HG03558 (cell line): ENCODE measurements around the gene CLEC2B.

Source experiments
- ATAC-seq: cut with Tn5 transposase; IDR thresholded peaks from one replicate; pipeline ENCODE4 v1.9.1; 2021; ENCODE audit warnings: moderate number of reproducible peaks; ENCODE audit not compliant: unreplicated experiment; ENCODE audit errors: extremely low read depth

CLEC2B gene

DNA sequence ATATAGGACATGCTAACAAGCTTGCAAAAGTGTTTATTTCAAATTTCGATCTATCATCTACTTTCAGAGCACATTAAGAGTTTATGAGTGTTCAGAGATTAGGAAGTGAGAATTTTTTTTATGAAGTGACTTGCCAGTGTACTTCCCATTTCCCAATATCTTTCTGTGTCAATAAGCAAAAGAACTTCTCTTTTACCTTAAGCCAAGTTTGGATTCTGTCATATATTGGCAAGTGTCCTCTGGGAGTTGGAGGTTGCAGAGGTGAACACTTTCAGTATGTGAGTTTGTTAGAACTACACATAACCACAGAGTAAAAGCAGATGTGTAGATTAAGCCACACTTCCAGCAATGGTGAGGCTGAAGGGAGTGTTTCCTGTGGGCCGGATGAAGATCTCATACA is 58.5 kb downstream of the CLEC2B start:
- ATAC-seq, result no peak

DNA sequence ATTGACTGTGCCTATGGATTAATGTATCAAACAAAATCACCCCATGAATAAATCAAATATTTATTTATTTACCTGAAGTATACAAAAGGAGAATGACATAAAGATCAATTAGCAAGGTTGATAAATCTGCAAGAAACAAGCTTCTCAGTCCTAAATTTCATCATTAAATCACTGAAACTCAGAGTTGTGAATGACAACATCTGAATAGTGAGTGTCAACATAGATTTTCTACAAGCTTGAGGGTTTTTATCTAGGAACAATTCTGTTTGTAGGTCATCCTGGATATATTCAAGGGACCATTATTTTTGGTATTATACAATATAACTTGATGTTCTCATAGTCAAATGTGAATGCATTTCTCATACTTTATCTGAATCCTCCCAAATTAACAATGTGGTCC is 59.3 kb downstream of the CLEC2B start:
- no peak for ATAC-seq

DNA sequence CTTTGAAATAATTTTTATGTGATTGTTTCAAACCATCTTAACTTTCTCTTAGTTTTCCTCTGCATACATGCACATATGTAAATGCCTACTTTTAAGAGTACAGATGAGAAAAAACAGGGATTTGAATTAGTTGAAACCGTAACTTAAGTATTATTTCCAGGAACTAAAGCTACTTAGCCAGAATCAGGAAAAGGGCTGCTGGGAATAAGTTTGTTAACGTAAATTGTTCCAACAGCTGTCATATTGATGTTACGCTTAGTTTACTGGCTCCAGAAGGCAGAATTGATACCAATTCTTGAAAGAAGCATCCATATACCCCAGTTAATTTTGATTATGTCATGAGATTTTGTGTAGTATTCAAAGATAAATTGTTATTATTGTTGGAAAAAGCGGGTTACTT is 59.8 kb downstream of the CLEC2B start:
- ATAC-seq, result no peak

DNA sequence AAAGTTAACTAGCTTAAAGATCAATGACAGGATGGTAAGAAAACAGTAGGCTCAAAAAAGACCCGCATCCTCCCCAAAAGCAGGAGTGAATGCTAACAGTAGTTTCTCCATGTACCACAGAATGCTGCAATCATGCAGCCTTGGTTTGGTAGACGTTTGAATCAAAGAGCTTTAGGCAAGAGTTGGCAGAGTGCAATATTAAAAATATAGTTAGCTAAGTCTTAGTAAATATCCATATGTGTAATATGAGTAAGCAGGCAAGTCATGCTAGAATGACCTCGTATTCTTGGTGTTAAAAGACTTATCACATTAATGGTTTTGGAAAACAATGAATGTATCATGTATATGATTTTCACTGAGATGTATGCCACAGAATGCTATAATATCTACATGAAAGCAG is 60.6 kb downstream of the CLEC2B start:
- no peak for ATAC-seq

DNA sequence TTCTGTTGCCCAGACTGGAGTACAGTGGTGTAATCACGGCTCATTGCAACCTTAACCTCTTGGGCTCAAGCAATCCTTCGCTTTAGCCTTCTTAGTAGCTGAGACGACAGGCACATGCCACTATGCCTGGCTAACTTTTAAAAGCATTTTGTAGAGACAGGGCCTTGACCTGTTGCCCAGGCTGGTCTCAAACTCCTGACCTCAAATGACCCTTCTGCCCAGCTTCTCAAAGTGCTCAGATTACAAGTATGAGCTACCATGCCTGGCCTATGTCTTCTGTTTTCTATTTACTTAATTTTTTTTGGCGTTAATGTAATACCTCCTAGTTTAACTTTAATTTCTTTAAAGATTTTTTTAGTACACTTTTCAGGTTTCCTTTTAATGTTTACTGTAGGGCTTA is 62.4 kb downstream of the CLEC2B start:
- no peak for ATAC-seq

DNA sequence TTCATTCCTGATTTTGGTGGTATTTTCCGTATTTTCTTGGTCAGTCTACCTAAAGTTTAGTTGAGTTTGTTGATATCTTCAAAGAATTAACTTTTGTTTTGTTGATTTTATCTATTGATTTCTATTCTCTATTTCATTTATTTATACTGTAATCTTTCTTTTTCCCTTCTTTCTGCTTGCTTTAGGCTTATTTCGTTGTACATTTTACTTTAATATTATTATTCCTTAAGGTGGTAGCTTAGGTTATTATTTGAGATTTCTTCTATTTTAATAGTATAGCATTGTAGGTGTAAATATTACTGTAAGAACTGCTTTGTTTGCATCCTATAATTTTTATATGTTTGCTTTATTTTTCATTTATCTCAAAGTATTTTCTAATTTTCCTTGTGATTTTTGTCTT is 63.3 kb downstream of the CLEC2B start:
- no peak for ATAC-seq
